ENCODE measurements around the gene MYOZ3. TPM values are rescaled to one million over a fixed set of nuclear protein-coding genes. Genes with fewer than 3 reads are reported as not detected.
A peak's percentile ranks its signal among the peaks of the same experiment; 100 is the strongest.

The MYOZ3 gene
- total and polyA plus RNA-seq, 2 of the 8 experiments (the other 6 are each of a cell fraction or from before 2014, with no cell fraction given) = 9.6 to 19.1 TPM

DNA sequence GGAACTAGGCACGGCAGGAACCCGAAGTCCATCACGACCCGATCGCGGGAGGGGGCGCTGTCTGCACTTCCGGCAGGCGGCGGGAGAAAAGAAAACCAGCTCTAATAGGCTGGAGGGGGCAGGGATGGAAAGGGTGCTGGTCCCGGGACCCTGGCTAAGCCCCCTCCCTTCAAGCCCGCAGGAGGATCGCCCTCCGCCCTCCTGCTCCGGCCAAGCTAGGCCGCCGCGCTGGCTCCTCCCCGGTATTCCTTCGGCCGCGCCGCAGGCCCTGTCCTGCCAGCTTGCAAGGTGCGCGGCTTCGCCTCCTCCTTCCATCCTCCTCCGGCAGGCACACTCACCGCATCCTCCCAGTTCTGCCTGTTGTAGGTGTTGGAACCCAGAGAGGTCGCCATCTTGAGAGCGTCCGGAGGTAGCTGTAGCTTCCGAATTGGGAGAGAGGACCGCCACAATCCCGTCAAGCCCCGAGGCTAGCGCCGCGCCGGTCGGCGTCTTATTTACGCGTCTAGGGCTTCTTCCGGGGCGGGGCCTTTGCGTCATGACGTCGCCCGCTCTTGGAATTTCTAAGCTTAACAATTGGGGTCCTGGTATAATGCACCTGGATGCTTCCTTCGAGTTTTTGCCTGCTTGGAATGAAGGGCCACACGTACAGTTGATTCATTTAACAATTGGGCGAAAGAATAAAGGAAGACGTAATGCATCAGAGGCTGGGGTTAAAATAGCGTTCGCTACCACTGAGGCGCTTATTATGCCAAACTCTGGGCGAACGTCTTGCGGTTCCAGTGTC, 39.7 kb downstream of the MYOZ3 start, which contains the start of gene RBM22 (continued):
- TF ChIP-seq GTF2F1 (IDR thresholded peaks at IDR 0.05; ENCODE audit: borderline replicate concordance, low read depth, low read length) (peak; percentile 43; the same call in 1 of the 2 replicates), TEAD4 (IDR thresholded peaks at IDR 0.05; ENCODE audit: low read depth, low read length) (peak; percentile 88), SIRT6 (IDR thresholded peaks at IDR 0.05; ENCODE audit: low read length) (no peak), PHF8 (conservative IDR thresholded peaks at IDR 0.05; ENCODE audit: low read depth, low read length) (peak; percentile 98), KDM5A (IDR thresholded peaks at IDR 0.05; ENCODE audit: low read length) (peak; percentile 91), HDAC2 (IDR thresholded peaks at IDR 0.05; ENCODE audit: borderline replicate concordance in 1 of 2, low read depth in 2 of 2, low read length in 2 of 2) (peak in 1 of 2 experiments; percentile 97; a peak in 2 of 4 replicates), POLR2AphosphoS5 (IDR thresholded peaks at IDR 0.05; ENCODE audit: low read depth, low read length) (peak; percentile 88), TBP (IDR thresholded peaks at IDR 0.05; ENCODE audit: low read depth, low read length) (peak; percentile 91), KDM1A (IDR thresholded peaks at IDR 0.05; ENCODE audit: borderline replicate concordance, low read length) (no peak)
- TF ChIP-seq, protein P1, sequence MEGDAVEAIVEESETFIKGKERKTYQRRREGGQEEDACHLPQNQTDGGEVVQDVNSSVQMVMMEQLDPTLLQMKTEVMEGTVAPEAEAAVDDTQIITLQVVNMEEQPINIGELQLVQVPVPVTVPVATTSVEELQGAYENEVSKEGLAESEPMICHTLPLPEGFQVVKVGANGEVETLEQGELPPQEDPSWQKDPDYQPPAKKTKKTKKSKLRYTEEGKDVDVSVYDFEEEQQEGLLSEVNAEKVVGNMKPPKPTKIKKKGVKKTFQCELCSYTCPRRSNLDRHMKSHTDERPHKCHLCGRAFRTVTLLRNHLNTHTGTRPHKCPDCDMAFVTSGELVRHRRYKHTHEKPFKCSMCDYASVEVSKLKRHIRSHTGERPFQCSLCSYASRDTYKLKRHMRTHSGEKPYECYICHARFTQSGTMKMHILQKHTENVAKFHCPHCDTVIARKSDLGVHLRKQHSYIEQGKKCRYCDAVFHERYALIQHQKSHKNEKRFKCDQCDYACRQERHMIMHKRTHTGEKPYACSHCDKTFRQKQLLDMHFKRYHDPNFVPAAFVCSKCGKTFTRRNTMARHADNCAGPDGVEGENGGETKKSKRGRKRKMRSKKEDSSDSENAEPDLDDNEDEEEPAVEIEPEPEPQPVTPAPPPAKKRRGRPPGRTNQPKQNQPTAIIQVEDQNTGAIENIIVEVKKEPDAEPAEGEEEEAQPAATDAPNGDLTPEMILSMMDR (IDR thresholded peaks at IDR 0.05; ENCODE audit: control extremely low read depth in 1 of 3, insufficient read depth in 1 of 3, low read depth in 1 of 3, low read length in 3 of 3) = peak; percentile 25 to 49 (median 39)
